GM12878 (cell line): ENCODE measurements around the gene EPHA10. TPM values are rescaled to one million over a fixed set of nuclear protein-coding genes. Genes with fewer than 3 reads are reported as not detected.

Experiments used
- ATAC-seq: fragments of 200-7000 bp; cut with Tn5 transposase; 3 replicates; pipeline ENCODE4 v1.9.1; 2020; ENCODE audit warnings: mild to moderate bottlenecking, moderate library complexity
- BruUV-seq: library from RNA; stranded (reverse); fragments of 400-500 nt; replicated peaks from 2 replicates; lab custom pipeline; 2021; lab: Mats Ljungman, UMichigan
- CTCF ChIA-PET: fragments of 300-600 bp; sonication (Branson Sonifier 250); formaldehyde crosslinking; extraction: SDS; loops from one replicate; lab custom pipeline; 2021; ENCODE audit warnings: inconsistent platforms; lab: Yijun Ruan, JAX
- POLR2A ChIA-PET: fragments of 350-600 bp; formaldehyde crosslinking; extraction: SDS; loops from one replicate; lab custom pipeline; 2021; ENCODE audit warnings: inconsistent platforms; lab: Charles Lee
- RAD21 ChIA-PET: fragments of 300-600 bp; sonication (Branson Sonifier 250); formaldehyde crosslinking; loops from one replicate; lab custom pipeline; 2023; ENCODE audit warnings: antibody characterized with exemption; ENCODE audit not compliant: unreplicated experiment; lab: Charles Lee
- SMC1A ChIA-PET: fragments of 300-600 bp; sonication (Branson Sonifier 250); formaldehyde crosslinking; loops from one replicate; lab custom pipeline; 2023; ENCODE audit not compliant: unreplicated experiment, uncharacterized antibody; lab: Charles Lee
- DNase-seq: peaks from one replicate; pipeline ENCODE4 v3.0.0-alpha.2; 2011; ENCODE audit warnings: low read depth, low spot score
- FAIRE-seq: peaks from 3 replicates; lab custom pipeline; 2011; peaks lifted over from hg19 to GRCh38; lab: Jason Lieb, UNC
- H2AFZ ChIP-seq: 2 replicates; pipeline ENCODE4 v1.6.0; 2011; ENCODE audit warnings: low read depth, low read length, control low read depth; ENCODE audit not compliant: control insufficient read depth
- H3K27ac ChIP-seq: 2 replicates; pipeline ENCODE4 v1.5.1; 2011; ENCODE audit warnings: control low read depth; ENCODE audit not compliant: control insufficient read depth, insufficient read depth
- H3K27me3 ChIP-seq, 2 experiments: replicated peaks in 1 of 2; 2 replicates each; pipeline versions ENCODE4 v1.6.0 to v1.6.1; 2011; ENCODE audit warnings: low read length in 1 of 2; ENCODE audit not compliant: control insufficient read depth in 2 of 2, insufficient read depth in 2 of 2
- H3K36me3 ChIP-seq, 2 experiments: 2 replicates each; pipeline ENCODE4 v1.5.1; 2011; ENCODE audit warnings: low read length in 1 of 2; ENCODE audit not compliant: control insufficient read depth in 2 of 2, insufficient read depth in 2 of 2
- H3K4me1 ChIP-seq: 2 replicates; pipeline ENCODE4 v1.6.1; 2011; ENCODE audit warnings: mild to moderate bottlenecking, low read length, moderate library complexity, mixed read lengths; ENCODE audit not compliant: control insufficient read depth, insufficient read depth
- H3K4me2 ChIP-seq: 2 replicates; pipeline ENCODE4 v1.6.0; 2011; ENCODE audit warnings: control low read depth; ENCODE audit not compliant: control insufficient read depth, insufficient read depth
- H3K4me3 ChIP-seq: fragments of 200-600 bp; sonication (generic); 2 replicates; pipeline ENCODE4 v1.5.1; 2016
- H3K79me2 ChIP-seq: 2 replicates; pipeline ENCODE4 v1.6.0; 2011; ENCODE audit warnings: low read length; ENCODE audit not compliant: control insufficient read depth, insufficient read depth
- H3K9ac ChIP-seq: 2 replicates; pipeline ENCODE4 v1.8.0; 2011; ENCODE audit warnings: low read length, control low read depth, mixed read lengths; ENCODE audit not compliant: control insufficient read depth, insufficient read depth
- H3K9me3 ChIP-seq: replicated peaks from 3 replicates; pipeline ENCODE4 v1.5.1; 2011; ENCODE audit warnings: mild to moderate bottlenecking, low read length; ENCODE audit not compliant: control insufficient read depth, insufficient read depth
- H4K20me1 ChIP-seq: 2 replicates; pipeline ENCODE4 v1.6.0; 2011; ENCODE audit not compliant: control insufficient read depth, insufficient read depth
- ATF7 ChIP-seq: fragments of 450-650 bp; IDR thresholded peaks from 2 replicates; pipeline ENCODE4 v1.6.1; 2016; ENCODE audit warnings: low read depth, mild to moderate bottlenecking
- CHD2 ChIP-seq: IDR thresholded peaks from 2 replicates; pipeline ENCODE4 v1.6.1; 2011; ENCODE audit warnings: low read depth, low read length, improper control_type of control experiment, borderline replicate concordance
- HDAC6 ChIP-seq: fragments of 200-600 bp; sonication (generic); IDR thresholded peaks from one replicate; pipeline ENCODE4 v1.8.0; 2017; ENCODE audit warnings: antibody characterized with exemption; ENCODE audit not compliant: unreplicated experiment
- JUNB ChIP-seq: IDR thresholded peaks from 2 replicates; pipeline ENCODE4 v1.6.1; 2016; ENCODE audit warnings: antibody characterized with exemption, mild to moderate bottlenecking
- MEF2B ChIP-seq: fragments of 450-650 bp; IDR thresholded peaks from 2 replicates; pipeline ENCODE4 v1.6.1; 2018; ENCODE audit warnings: mild to moderate bottlenecking, moderate library complexity; ENCODE audit not compliant: partially characterized antibody, poor library complexity, severe bottlenecking
- NFXL1 ChIP-seq: fragments of 450-650 bp; IDR thresholded peaks from 2 replicates; pipeline ENCODE4 v1.6.1; 2017; ENCODE audit warnings: antibody characterized with exemption, mild to moderate bottlenecking, borderline replicate concordance
- NFYB ChIP-seq: IDR thresholded peaks from 2 replicates; pipeline ENCODE4 v1.6.1; 2011; ENCODE audit warnings: low read depth, mild to moderate bottlenecking, low read length, improper control_type of control experiment, moderate library complexity; ENCODE audit not compliant: insufficient read depth
- NR2C1 ChIP-seq: fragments of 450-650 bp; IDR thresholded peaks from 2 replicates; pipeline ENCODE4 v1.6.1; 2017; ENCODE audit warnings: antibody characterized with exemption, mild to moderate bottlenecking, moderate library complexity
- SIN3A ChIP-seq: IDR thresholded peaks from 2 replicates; pipeline ENCODE4 v1.6.1; 2012; ENCODE audit warnings: low read depth, low read length, improper control_type of control experiment
- STAT1 ChIP-seq: fragments of 450-650 bp; conservative IDR thresholded peaks from 2 replicates; pipeline ENCODE4 v1.6.1; 2014; ENCODE audit warnings: antibody characterized with exemption, mild to moderate bottlenecking
- TAF1 ChIP-seq: IDR thresholded peaks from 2 replicates; pipeline ENCODE4 v1.6.1; 2011; ENCODE audit warnings: mild to moderate bottlenecking, low read depth, low read length, borderline replicate concordance
- YY1 ChIP-seq: IDR thresholded peaks from 2 replicates; pipeline ENCODE4 v1.6.1; 2011; ENCODE audit warnings: low read depth, mild to moderate bottlenecking, low read length
- WGBS: methylation state at CpG from one replicate; pipeline ENCODE4 v1.1.6; 2016; ENCODE audit warnings: low lambda C conversion rate; ENCODE audit not compliant: insufficient replicate concordance, insufficient coverage; ENCODE audit errors: missing lambda C conversion rate; 5-methylcytosine and 5-hydroxymethylcytosine counted together
- in situ Hi-C: fragments of 300-500 bp; cut with MboI; formaldehyde crosslinking; loops from 9 replicates; pipeline ENCODE4 v1.14.3; 2018; ENCODE audit warnings: mixed read lengths
- intact Hi-C: fragments of 100-400 bp; cut with micrococcal nuclease; formaldehyde crosslinking; loops from one replicate; pipeline ENCODE4 v1.14.2; 2022; ENCODE audit not compliant: unreplicated experiment
- polyA plus RNA-seq, 11 experiments: library from polyadenylated mRNA; depleted of rRNA in 4 of 11; unstranded in 6 of 11; stranded (reverse) in 5 of 11; fragments of >200 nt; fragmentation: Nextera tagmentation in 4 of 11; fragmentation: Illumina TruSeq in 1 of 11; extraction: Ambion mirVana in 4 of 11; extraction: Trizol in 1 of 11; gene quantifications; 1 replicate in 1 of 11; 2 replicates in 10 of 11; pipeline versions ENCODE4 v1.2.1 to v1.2.3, GENCODE V29; 2011 to 2016; ENCODE audit warnings: inconsistent platforms in 2 of 11, missing spikeins in 2 of 11, low read depth in 1 of 11
- total RNA-seq, 4 experiments: library from RNA; depleted of rRNA in 3 of 4; stranded (reverse); fragments of >200 nt in 3 of 4; fragmentation: Illumina TruSeq in 1 of 4; extraction: Trizol in 1 of 4; gene quantifications; 2 replicates each; pipeline versions ENCODE4 v1.2.1 to v1.2.3, GENCODE V29; 2013 to 2021
- TF ChIP-seq, protein P1 (sequence below): fragments of 450-650 bp; IDR thresholded peaks from 2 replicates; pipeline ENCODE4 v1.6.1; 2017; ENCODE audit warnings: mild to moderate bottlenecking
- TF ChIP-seq, protein P2 (sequence below): fragments of 450-650 bp; IDR thresholded peaks from 2 replicates; pipeline ENCODE4 v1.6.1; 2014; ENCODE audit warnings: mild to moderate bottlenecking

EPHA10 gene
- total and polyA plus RNA-seq, 10 of the 15 experiments (the other 5 are each of a cell fraction or from before 2014, with no cell fraction given), result 0.05 to 0.06 TPM; not detected in 8

DNA sequence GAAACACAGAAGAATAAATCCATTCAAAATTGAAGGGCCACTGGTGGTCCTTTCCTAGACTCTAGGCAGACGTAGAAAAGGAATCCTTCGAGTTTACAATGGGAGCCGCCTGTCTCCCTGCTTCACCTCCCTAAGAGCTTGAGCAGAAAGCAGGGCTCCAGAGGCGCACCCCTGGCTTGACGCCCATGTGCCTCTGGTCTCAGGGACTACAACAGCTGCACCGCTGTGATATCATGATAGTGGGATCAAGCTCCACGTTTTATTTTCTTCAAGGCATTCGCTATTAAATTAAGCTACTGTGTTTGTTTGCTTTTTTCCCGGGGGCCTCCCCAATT is 42.3 kb upstream of the EPHA10 start:
- Histone ChIP-seq H2AFZ (no peak overlapping the region), H3K36me3 (peaks cover 18 to 23% of the 10 kb centered on the region in 2 experiments), H3K27ac (peak overlapping the region; percentile 81), H3K4me2 (peak overlapping the region; percentile 99), H4K20me1 (no peaks in the 10 kb centered on the region), H3K9ac (peak overlapping the region; percentile 79), H3K4me3 (peak overlapping the region; percentile 91), H3K9me3 (no peaks in the 10 kb centered on the region), H3K27me3 (no peaks in the 10 kb centered on the region), H3K4me1 (peaks cover 11% of the 10 kb centered on the region), H3K79me2 (peaks cover 28% of the 10 kb centered on the region)
- no TSS peak for BruUV-seq
- TF ChIP-seq HDAC6 (peak; percentile 41), SIN3A (no peak)
- intact Hi-C loops (no loop called here), in situ Hi-C loops (no loop called here)
- SMC1A ChIA-PET, result interaction anchor here (1.2 to 2.5 kb wide), 2 partner anchors 10 to 53 kb away, joined by 3 to 9 read pairs; partner anchors contain the start of gene MTF1
- DNase-seq (no peak), FAIRE-seq (no peak), ATAC-seq (no peak)
- POLR2A ChIA-PET, result interaction anchor here (0.5 to 2.2 kb wide), 6 partner anchors 44 to 1561 kb away, joined by 3 to 17 read pairs (median 4); partner anchors contain the start of gene MTF1
- CTCF ChIA-PET, result interaction anchor here (1.0 to 2.9 kb wide), 5 partner anchors 10 to 125 kb away, joined by 3 to 17 read pairs (median 6); partner anchors contain the start of gene MTF1
- 0% methylated on average over 9 of the region's 9 CpGs for WGBS
- RAD21 ChIA-PET, result interaction anchor here (0.8 to 2.2 kb wide), 4 partner anchors 13 to 117 kb away, joined by 3 to 19 read pairs (median 4); partner anchors contain the start of gene MTF1

- intact Hi-C loops, result no loop called here
- Histone ChIP-seq H3K27me3 (no peaks in the 10 kb centered on the region), H3K9me3 (no peaks in the 10 kb centered on the region), H3K4me3 (no peak overlapping the region), H2AFZ (no peak overlapping the region), H3K9ac (no peak overlapping the region), H3K4me2 (no peak overlapping the region), H4K20me1 (no peaks in the 10 kb centered on the region), H3K79me2 (peaks cover 14% of the 10 kb centered on the region), H3K27ac (no peak overlapping the region), H3K4me1 (peaks cover 4% of the 10 kb centered on the region), H3K36me3 (peaks cover 22 to 23% of the 10 kb centered on the region in 2 experiments)
- ChIA-PET SMC1A (no interaction called here), RAD21 (no interaction called here), CTCF (no interaction called here), POLR2A (no interaction called here)
- 100% methylated on average over 1 of the region's 1 CpG for WGBS
- DNase-seq (no peak), FAIRE-seq (no peak), ATAC-seq (no peak)
- in situ Hi-C loops, result no loop called here
- TF ChIP-seq SIN3A (no peak), CHD2 (no peak), YY1 (no peak), NFXL1 (no peak), MEF2B (no peak), TAF1 (no peak), JUNB (no peak), STAT1 (no peak), ATF7 (no peak), NR2C1 (no peak), NFYB (no peak)
- TF ChIP-seq, protein P1, sequence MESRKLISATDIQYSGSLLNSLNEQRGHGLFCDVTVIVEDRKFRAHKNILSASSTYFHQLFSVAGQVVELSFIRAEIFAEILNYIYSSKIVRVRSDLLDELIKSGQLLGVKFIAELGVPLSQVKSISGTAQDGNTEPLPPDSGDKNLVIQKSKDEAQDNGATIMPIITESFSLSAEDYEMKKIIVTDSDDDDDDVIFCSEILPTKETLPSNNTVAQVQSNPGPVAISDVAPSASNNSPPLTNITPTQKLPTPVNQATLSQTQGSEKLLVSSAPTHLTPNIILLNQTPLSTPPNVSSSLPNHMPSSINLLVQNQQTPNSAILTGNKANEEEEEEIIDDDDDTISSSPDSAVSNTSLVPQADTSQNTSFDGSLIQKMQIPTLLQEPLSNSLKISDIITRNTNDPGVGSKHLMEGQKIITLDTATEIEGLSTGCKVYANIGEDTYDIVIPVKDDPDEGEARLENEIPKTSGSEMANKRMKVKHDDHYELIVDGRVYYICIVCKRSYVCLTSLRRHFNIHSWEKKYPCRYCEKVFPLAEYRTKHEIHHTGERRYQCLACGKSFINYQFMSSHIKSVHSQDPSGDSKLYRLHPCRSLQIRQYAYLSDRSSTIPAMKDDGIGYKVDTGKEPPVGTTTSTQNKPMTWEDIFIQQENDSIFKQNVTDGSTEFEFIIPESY, result no peak
- TF ChIP-seq, protein P2, sequence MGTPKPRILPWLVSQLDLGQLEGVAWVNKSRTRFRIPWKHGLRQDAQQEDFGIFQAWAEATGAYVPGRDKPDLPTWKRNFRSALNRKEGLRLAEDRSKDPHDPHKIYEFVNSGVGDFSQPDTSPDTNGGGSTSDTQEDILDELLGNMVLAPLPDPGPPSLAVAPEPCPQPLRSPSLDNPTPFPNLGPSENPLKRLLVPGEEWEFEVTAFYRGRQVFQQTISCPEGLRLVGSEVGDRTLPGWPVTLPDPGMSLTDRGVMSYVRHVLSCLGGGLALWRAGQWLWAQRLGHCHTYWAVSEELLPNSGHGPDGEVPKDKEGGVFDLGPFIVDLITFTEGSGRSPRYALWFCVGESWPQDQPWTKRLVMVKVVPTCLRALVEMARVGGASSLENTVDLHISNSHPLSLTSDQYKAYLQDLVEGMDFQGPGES, result no peak
- BruUV-seq, result no TSS peak
Observed at GRCh38 chr1:37802439-37802838, 37.5 kb upstream of the EPHA10 start.
